Measurements from ENCODE around the gene BAG1. TPM values are rescaled to one million over a fixed set of nuclear protein-coding genes. Genes with fewer than 3 reads are reported as not detected.

BAG1 gene
- total RNA-seq, result 10 to 100 TPM; 55.9 to 64.6 TPM
- polyA plus RNA-seq, result 10 to 100 TPM; 80.5 to 92.6 (median 86.8) TPM
- total RNA-seq, result 48.0 to 106 (median 61.2) reads per million in 6 experiments

GRCh38 chr9:33264473-33265177 is at the start of gene BAG1, which contains the start of gene CHMP5:
Gene BAG1, minus strand, starts transcription at chr9:33264708.
Gene CHMP5, plus strand, starts transcription at chr9:33265049. Its CDS starts 30 bp downstream, at chr9:33265079.
- peak; percentile 98 to 100 (median 100) for DNase-seq
- H3K27me3 Mint-ChIP-seq, result no peaks in the 10 kb centered on the region
- POLR2A ChIA-PET, result interaction anchor here (0.7 to 3.4 kb wide), 10 partner anchors 19 to 242 kb away, joined by 3 to 44 read pairs (median 4); partner anchors contain the start of genes AQP3, B4GALT1, DNAJA1 and NFX1
- H3K36me3 Mint-ChIP-seq, result peaks cover 0 to 60% (median 13%) of the 10 kb centered on the region in 3 donors
- H3K4me1 Mint-ChIP-seq, result peaks cover 31 to 50% (median 48%) of the 10 kb centered on the region in 4 donors
- H3K4me3 Mint-ChIP-seq, result peak within 1 kb of the TSS; percentile 86 to 99 (median 94)
- peak; percentile 87 to 91 for ATAC-seq
- peak within 1 kb of the TSS; percentile 92 to 100 (median 98) for H3K27ac Mint-ChIP-seq
- no peaks in the 10 kb centered on the region for H3K9me3 Mint-ChIP-seq

GRCh38 chr9:33311953-33312352 is 47.4 kb upstream of the BAG1 start:
- no peak overlapping the region for H3K4me3 Mint-ChIP-seq
- H3K27me3 Mint-ChIP-seq, result no peaks in the 10 kb centered on the region
- H3K36me3 Mint-ChIP-seq, result peaks cover 4 to 85% (median 27%) of the 10 kb centered on the region in 3 donors
- H3K9me3 Mint-ChIP-seq, result no peaks in the 10 kb centered on the region
- DNase-seq (no peak), ATAC-seq (no peak)
- POLR2A ChIA-PET, result no interaction called here
- no peak overlapping the region for H3K27ac Mint-ChIP-seq
- H3K4me1 Mint-ChIP-seq, result peaks cover 0 to 8% (median 2%) of the 10 kb centered on the region in 4 donors

GRCh38 chr9:33310748-33311147 is 46.2 kb upstream of the BAG1 start:
- Mint-ChIP-seq H3K4me3 (no peak overlapping the region), H3K27me3 (no peaks in the 10 kb centered on the region), H3K27ac (peak overlapping the region in 1 of 10 donors; percentile 40), H3K36me3 (peaks cover 4 to 73% (median 27%) of the 10 kb centered on the region in 3 donors), H3K4me1 (peaks cover 0 to 6% (median 2%) of the 10 kb centered on the region in 4 donors), H3K9me3 (no peaks in the 10 kb centered on the region)
- ATAC-seq (no peak), DNase-seq (no peak)
- POLR2A ChIA-PET, result no interaction called here

- peak overlapping the region in 2 of 10 donors; percentile 5 to 73 for H3K27ac Mint-ChIP-seq
- peaks cover 0 to 64% (median 27%) of the 10 kb centered on the region in 3 donors for H3K36me3 Mint-ChIP-seq
- no peaks in the 10 kb centered on the region for H3K9me3 Mint-ChIP-seq
- POLR2A ChIA-PET, result no interaction called here
- ATAC-seq (no peak), DNase-seq (no peak)
- H3K4me3 Mint-ChIP-seq, result no peak overlapping the region
- H3K27me3 Mint-ChIP-seq, result no peaks in the 10 kb centered on the region
- peaks cover 0 to 6% (median 2%) of the 10 kb centered on the region in 4 donors for H3K4me1 Mint-ChIP-seq
Measured at GRCh38 chr9:33309903-33310302, 45.4 kb upstream of the BAG1 start.

GRCh38 chr9:33307067-33307466 is 42.6 kb upstream of the BAG1 start:
- Mint-ChIP-seq H3K9me3 (no peaks in the 10 kb centered on the region), H3K27ac (peak overlapping the region in 1 of 10 donors; percentile 56), H3K4me3 (no peak overlapping the region), H3K27me3 (no peaks in the 10 kb centered on the region), H3K4me1 (peaks cover 0 to 6% (median 2%) of the 10 kb centered on the region in 4 donors), H3K36me3 (peaks cover 0 to 36% (median 19%) of the 10 kb centered on the region in 3 donors)
- DNase-seq, result no peak
- ATAC-seq, result no peak
- POLR2A ChIA-PET, result interaction anchor here (0.7 to 1.1 kb wide), 2 partner anchors 9 to 361 kb away, joined by 3 read pairs; no protein-coding TSS in a partner anchor

GRCh38 chr9:33306037-33306436 is 41.5 kb upstream of the BAG1 start:
- H3K36me3 Mint-ChIP-seq, result peaks cover 0 to 26% (median 11%) of the 10 kb centered on the region in 3 donors
- H3K27me3 Mint-ChIP-seq, result no peaks in the 10 kb centered on the region
- DNase-seq (no peak), ATAC-seq (no peak)
- H3K4me3 Mint-ChIP-seq, result no peak overlapping the region
- POLR2A ChIA-PET, result interaction anchor here (1.2 kb wide), 1 partner anchor 16 kb away, joined by 3 read pairs; the partner anchor contains the start of gene NFX1
- H3K4me1 Mint-ChIP-seq, result peaks cover 1 to 8% (median 4%) of the 10 kb centered on the region in 4 donors
- H3K27ac Mint-ChIP-seq, result no peak overlapping the region
- no peaks in the 10 kb centered on the region for H3K9me3 Mint-ChIP-seq

- POLR2A ChIA-PET, result no interaction called here
- H3K36me3 Mint-ChIP-seq, result peaks cover 0 to 14% (median 10%) of the 10 kb centered on the region in 3 donors
- no peaks in the 10 kb centered on the region for H3K9me3 Mint-ChIP-seq
- ATAC-seq (no peak), DNase-seq (no peak)
- no peak overlapping the region for H3K27ac Mint-ChIP-seq
- no peak overlapping the region for H3K4me3 Mint-ChIP-seq
- H3K27me3 Mint-ChIP-seq, result no peaks in the 10 kb centered on the region
- peaks cover 8 to 20% (median 13%) of the 10 kb centered on the region in 4 donors for H3K4me1 Mint-ChIP-seq
Measured at GRCh38 chr9:33304362-33304761, 39.9 kb upstream of the BAG1 start.

- Mint-ChIP-seq H3K4me1 (peaks cover 33 to 52% (median 49%) of the 10 kb centered on the region in 4 donors), H3K27me3 (no peaks in the 10 kb centered on the region), H3K4me3 (peak overlapping the region in 2 of 10 donors; percentile 19 to 24), H3K27ac (peak overlapping the region in 6 of 10 donors; percentile 26 to 70 (median 60)), H3K36me3 (peaks cover 0 to 43% (median 12%) of the 10 kb centered on the region in 3 donors), H3K9me3 (no peaks in the 10 kb centered on the region)
- ATAC-seq, result no peak
- DNase-seq, result no peak
- POLR2A ChIA-PET, result interaction anchor here (1.9 kb wide), 1 partner anchor 10 kb away, joined by 11 read pairs; the partner anchor contains the start of gene NFX1
Measured at GRCh38 chr9:33300546-33300945, 36.0 kb upstream of the BAG1 start.

GRCh38 chr9:33297432-33297831 is 32.9 kb upstream of the BAG1 start:
- DNase-seq (peak in 2 of 10 donors; percentile 20 to 34), ATAC-seq (peak; percentile 57 to 77)
- peak overlapping the region; percentile 46 to 87 (median 84) for H3K27ac Mint-ChIP-seq
- POLR2A ChIA-PET, result interaction anchor here (0.6 to 0.7 kb wide), 2 partner anchors 10 to 64 kb away, joined by 3 to 5 read pairs; no protein-coding TSS in a partner anchor
- peaks cover 4 to 69% (median 18%) of the 10 kb centered on the region in 3 donors for H3K36me3 Mint-ChIP-seq
- no peaks in the 10 kb centered on the region for H3K9me3 Mint-ChIP-seq
- peaks cover 49 to 80% (median 75%) of the 10 kb centered on the region in 4 donors for H3K4me1 Mint-ChIP-seq
- H3K4me3 Mint-ChIP-seq, result peak overlapping the region; percentile 15 to 83 (median 63)
- H3K27me3 Mint-ChIP-seq, result no peaks in the 10 kb centered on the region

GRCh38 chr9:33295571-33295970 is 31.1 kb upstream of the BAG1 start:
- peak overlapping the region in 6 of 10 donors; percentile 16 to 84 (median 64) for H3K27ac Mint-ChIP-seq
- H3K4me1 Mint-ChIP-seq, result peaks cover 53 to 92% (median 86%) of the 10 kb centered on the region in 4 donors
- no peaks in the 10 kb centered on the region for H3K27me3 Mint-ChIP-seq
- peak overlapping the region in 4 of 10 donors; percentile 10 to 41 (median 24) for H3K4me3 Mint-ChIP-seq
- H3K9me3 Mint-ChIP-seq, result no peaks in the 10 kb centered on the region
- ATAC-seq (no peak), DNase-seq (no peak)
- POLR2A ChIA-PET, result no interaction called here
- H3K36me3 Mint-ChIP-seq, result peaks cover 4 to 75% (median 20%) of the 10 kb centered on the region in 3 donors

- Mint-ChIP-seq H3K4me1 (peaks cover 51 to 96% (median 84%) of the 10 kb centered on the region in 4 donors), H3K27me3 (peaks cover 0 to 2% (median 0%) of the 10 kb centered on the region in 5 donors), H3K36me3 (peaks cover 4 to 75% (median 20%) of the 10 kb centered on the region in 3 donors), H3K27ac (peak overlapping the region; percentile 19 to 91 (median 56)), H3K9me3 (no peaks in the 10 kb centered on the region), H3K4me3 (peak overlapping the region in 7 of 10 donors; percentile 2 to 61 (median 18))
- POLR2A ChIA-PET, result no interaction called here
- no peak for DNase-seq
- no peak for ATAC-seq
Measured at GRCh38 chr9:33294670-33295432, 30.3 kb upstream of the BAG1 start.

GRCh38 chr9:33293782-33294181 is 29.3 kb upstream of the BAG1 start:
- no peaks in the 10 kb centered on the region for H3K9me3 Mint-ChIP-seq
- peaks cover 4 to 64% (median 18%) of the 10 kb centered on the region in 3 donors for H3K36me3 Mint-ChIP-seq
- H3K4me1 Mint-ChIP-seq, result peaks cover 47 to 87% (median 77%) of the 10 kb centered on the region in 4 donors
- H3K27me3 Mint-ChIP-seq, result peaks cover 0 to 2% (median 0%) of the 10 kb centered on the region in 5 donors
- POLR2A ChIA-PET, result no interaction called here
- DNase-seq (no peak), ATAC-seq (no peak)
- H3K27ac Mint-ChIP-seq, result peak overlapping the region in 8 of 10 donors; percentile 3 to 99 (median 66)
- peak overlapping the region in 2 of 10 donors; percentile 68 to 97 for H3K4me3 Mint-ChIP-seq
